DOHH2 (cell line): ENCODE measurements around the gene ST6GALNAC6.

Source experiments
- EZH2phosphoT487 ChIP-seq: fragments of 200-600 bp; sonication (generic); IDR thresholded peaks from 2 replicates; pipeline ENCODE4 v1.6.1; 2017; ENCODE audit warnings: borderline replicate concordance, mild to moderate bottlenecking, antibody characterized with exemption, low read length, moderate library complexity, mixed read lengths
- TF ChIP-seq, protein P1 (sequence below): fragments of 200-600 bp; sonication (generic); IDR thresholded peaks from one replicate; pipeline ENCODE4 v1.5.1; 2014; ENCODE audit warnings: antibody characterized with exemption, mild to moderate bottlenecking, low read depth, low read length; ENCODE audit not compliant: poor library complexity, severe bottlenecking

- TF ChIP-seq EZH2phosphoT487: no peak
- TF ChIP-seq, protein P1, sequence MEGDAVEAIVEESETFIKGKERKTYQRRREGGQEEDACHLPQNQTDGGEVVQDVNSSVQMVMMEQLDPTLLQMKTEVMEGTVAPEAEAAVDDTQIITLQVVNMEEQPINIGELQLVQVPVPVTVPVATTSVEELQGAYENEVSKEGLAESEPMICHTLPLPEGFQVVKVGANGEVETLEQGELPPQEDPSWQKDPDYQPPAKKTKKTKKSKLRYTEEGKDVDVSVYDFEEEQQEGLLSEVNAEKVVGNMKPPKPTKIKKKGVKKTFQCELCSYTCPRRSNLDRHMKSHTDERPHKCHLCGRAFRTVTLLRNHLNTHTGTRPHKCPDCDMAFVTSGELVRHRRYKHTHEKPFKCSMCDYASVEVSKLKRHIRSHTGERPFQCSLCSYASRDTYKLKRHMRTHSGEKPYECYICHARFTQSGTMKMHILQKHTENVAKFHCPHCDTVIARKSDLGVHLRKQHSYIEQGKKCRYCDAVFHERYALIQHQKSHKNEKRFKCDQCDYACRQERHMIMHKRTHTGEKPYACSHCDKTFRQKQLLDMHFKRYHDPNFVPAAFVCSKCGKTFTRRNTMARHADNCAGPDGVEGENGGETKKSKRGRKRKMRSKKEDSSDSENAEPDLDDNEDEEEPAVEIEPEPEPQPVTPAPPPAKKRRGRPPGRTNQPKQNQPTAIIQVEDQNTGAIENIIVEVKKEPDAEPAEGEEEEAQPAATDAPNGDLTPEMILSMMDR: no peak
These were observed 45.9 kb downstream of the ST6GALNAC6 start for GRCh38 chr9:127853312-127854183.
